Lung microvascular endothelial cell (primary cell): ENCODE measurements around the gene SLC6A17. TPM values are rescaled to one million over a fixed set of nuclear protein-coding genes. Genes with fewer than 3 reads are reported as not detected.

Source experiments
- DNase-seq, 2 donors: peaks; one replicate each; pipeline versions ENCODE4 v3.0.0 to v3.0.0-alpha.2; 2010; ENCODE audit warnings: low read depth in 2 of 2
- total RNA-seq: library from RNA; depleted of rRNA; stranded (reverse); fragments of >200 nt; gene quantifications from 2 replicates; pipeline ENCODE4 v1.2.1, GENCODE V29; 2014

Gene SLC6A17
- total RNA-seq, 1 donor from 2014 or later: 0.40 TPM

- DNase-seq: no peak
Observed at GRCh38 chr1:110218137-110218536, 67.8 kb downstream of the SLC6A17 start.

DNA sequence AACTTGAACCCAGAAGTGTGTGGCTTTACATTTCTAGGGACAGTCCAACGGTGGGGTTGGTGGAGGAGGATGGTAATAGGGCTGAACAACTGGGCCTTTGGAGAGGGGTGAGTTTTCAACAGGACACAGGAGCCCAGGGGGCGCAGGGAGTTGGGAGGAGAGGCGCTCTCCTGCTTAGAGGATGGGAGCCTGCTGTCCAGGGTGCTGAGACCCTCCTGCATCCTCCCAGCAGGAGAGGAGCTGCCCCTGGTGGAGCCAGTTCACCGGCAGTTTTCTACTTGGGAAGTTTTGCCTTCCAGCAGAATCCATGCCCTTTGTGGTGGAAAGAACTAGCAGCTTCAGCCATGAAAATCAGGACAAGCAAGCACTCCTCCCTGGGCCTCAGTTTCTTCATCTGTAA lies 68.4 kb downstream of the SLC6A17 start:
- DNase-seq: peak in 1 of 2 donors; percentile 6

DNA sequence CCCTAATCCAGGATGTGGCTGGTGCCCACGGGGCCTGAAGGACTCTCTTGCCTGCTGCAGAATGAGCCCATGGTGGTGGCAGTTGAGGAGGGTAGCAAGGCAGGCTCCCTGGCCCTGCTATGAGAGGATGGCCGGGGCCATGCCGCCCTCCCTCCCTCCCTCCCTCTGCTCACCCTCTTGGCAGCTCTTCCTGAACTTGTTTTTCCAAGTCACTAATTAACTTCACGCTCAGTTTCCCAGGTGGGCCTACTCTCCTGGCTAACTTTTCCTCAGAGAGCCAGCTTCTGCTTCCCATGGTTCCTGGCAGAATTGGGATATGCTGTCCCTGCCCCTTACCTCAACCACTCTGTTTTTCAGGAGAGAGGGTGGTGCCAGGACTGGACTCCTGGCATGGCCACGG lies 70.0 kb downstream of the SLC6A17 start:
- DNase-seq: no peak

DNA sequence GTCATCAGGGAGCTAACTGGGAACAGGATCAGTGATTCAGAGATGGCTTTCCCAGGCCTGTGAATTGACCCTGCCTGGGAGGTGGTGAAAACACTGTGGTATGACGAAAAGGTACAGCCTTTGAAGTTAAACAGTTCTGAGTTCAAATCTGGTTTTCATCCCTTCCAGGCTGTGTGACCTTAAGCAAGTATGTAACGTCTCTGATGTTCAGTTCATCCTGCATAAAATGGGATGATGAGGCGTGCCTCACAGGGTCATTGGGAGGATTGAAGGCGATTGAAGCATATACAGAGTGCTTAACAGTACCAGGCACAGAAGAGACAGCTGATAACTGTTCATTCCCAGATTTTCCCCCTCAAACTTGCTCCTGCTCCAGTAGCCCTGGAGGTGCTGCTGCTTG lies 70.8 kb downstream of the SLC6A17 start:
- DNase-seq: no peak

GRCh38 chr1:110223127-110223526 lies 72.8 kb downstream of the SLC6A17 start:
- DNase-seq: no peak

DNA sequence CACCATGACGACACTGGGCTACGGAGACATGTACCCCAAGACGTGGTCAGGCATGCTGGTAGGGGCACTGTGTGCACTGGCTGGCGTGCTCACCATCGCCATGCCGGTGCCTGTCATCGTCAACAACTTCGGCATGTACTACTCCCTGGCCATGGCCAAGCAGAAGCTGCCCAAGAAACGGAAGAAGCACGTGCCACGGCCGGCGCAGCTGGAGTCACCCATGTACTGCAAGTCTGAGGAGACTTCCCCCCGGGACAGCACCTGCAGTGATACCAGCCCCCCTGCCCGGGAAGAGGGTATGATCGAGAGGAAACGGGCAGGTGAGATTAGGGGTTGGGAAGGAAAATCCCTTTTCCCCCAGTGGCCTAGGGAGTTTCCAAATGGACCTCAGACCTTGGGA lies 73.3 kb downstream of the SLC6A17 start:
- DNase-seq: no peak

- DNase-seq: no peak
Observed at GRCh38 chr1:110224240-110224995, 74.1 kb downstream of the SLC6A17 start.

DNA sequence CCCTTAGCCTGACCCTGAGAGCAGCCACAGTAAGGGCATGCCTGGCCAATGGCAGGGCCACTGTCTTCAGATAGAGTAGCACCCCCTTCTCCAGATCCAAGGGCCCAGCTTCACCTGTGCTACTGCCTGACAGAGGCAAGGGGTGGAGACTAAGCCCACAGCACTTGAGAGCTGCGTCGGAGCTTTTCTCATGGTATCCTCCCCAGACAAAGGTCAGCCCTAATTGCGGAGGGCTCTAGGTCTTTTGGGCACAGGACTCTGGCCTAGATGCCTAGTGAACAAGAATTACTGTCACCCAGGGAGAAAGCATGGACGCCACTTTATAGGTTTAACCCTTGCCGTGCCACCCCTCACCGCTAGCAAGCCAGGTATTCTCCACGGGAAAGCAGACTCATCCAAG lies 74.9 kb downstream of the SLC6A17 start:
- DNase-seq: no peak

DNA sequence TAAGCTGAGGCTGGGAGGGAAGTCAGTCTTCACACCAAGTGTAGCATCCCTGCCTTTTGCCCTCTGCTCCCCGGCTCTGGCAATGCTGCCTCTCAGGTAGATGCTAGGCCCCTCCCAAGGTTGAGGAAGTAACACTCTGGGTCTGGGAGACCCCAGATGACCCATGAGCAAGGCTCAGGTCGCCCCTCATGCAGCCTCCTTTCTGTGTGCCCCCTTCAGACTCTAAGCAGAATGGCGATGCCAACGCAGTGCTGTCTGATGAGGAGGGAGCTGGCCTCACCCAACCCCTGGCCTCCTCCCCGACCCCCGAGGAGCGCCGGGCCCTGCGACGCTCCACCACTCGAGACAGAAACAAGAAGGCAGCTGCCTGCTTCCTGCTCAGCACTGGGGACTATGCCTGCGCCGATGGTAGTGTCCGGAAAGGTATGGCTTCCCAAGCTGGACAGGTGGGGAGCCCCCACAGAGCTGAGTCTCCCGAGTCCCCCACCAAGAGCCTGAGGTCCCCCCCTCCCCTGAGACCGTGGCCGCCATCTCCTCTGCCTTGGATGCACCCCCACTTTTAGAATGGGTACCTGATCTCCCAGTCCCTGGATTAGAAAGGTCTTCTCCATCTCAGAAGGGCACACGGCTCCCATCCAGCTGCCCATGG lies 75.6 kb downstream of the SLC6A17 start:
- no peak for DNase-seq

DNA sequence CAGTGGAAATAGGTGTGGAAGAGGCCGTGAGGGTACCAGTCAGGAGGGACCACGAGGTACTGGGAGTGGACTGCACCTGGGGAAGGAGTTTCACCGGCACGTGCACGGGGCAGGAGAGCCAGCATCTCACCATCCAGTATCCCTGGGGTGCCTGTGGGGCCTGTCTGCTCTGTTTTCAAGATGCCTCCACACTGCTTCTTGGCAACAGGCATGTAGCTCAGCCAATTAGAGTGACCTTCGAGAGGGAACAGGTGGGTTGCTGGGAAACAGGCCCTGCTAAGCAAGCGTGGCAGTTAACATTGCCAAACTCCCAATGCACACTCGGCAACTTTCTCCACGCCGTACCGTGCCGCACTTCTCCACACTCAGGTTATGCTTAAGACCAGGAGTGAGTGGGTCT lies 77.5 kb downstream of the SLC6A17 start:
- no peak for DNase-seq

GRCh38 chr1:110228381-110228780 lies 78.1 kb downstream of the SLC6A17 start:
- DNase-seq: no peak

GRCh38 chr1:110228869-110229268 lies 78.6 kb downstream of the SLC6A17 start:
- DNase-seq: no peak

DNA sequence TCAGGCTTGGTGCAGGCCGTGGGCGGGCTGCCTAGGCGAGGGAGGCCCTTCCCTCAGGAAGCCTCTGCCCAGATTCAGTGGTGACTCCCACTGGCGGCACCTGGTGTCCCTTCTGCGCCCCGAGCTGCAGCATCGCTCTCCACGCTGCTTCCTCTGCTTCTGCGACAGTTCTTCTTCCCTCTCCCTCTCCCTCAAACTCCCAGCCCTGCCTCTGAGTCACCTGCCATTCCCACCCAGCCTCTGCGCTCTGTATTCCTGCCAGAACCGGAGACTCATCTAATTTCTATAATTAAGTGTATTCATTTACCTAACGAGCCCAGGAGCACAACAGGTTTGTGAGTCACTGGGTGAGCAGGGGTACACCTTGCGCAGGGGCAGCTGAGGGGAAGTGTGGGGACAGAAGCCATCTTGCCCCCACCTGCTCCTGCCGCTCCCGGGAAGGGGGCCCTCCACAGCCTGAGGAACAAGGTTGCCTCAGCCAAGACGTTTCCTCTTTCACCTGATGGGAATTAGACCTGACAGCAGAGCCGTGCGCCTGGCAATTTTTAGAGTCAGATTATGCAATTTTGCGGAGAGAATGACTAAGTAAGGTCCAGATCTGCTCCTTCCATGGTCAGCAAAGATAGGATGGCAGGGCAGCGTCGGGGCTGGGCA lies 79.2 kb downstream of the SLC6A17 start:
- DNase-seq: no peak

GRCh38 chr1:110230381-110231199 lies 80.3 kb downstream of the SLC6A17 start:
- no peak for DNase-seq

- no peak for DNase-seq
Observed at GRCh38 chr1:110233861-110234260, 83.6 kb downstream of the SLC6A17 start.

DNA sequence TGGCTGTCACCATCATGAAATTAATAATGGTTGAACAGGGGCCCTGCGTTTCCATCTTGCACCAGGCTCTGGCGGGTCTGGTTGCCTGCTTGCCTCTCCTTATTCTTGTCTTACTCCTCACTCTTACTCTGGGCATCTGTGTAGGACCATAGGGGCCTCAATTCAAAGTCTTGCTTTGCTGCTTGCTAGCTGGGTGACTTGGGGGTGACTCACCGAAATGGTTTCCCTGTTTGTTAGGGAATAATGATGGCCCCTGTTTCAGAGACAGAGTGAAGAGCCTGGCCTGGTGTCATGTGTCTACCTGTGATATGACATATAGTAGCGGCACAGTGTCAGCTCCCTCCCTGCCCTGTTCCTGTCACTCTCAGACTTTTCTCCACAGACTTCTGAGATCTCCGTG lies 84.4 kb downstream of the SLC6A17 start:
- DNase-seq: peak in 1 of 2 donors; percentile 20

DNA sequence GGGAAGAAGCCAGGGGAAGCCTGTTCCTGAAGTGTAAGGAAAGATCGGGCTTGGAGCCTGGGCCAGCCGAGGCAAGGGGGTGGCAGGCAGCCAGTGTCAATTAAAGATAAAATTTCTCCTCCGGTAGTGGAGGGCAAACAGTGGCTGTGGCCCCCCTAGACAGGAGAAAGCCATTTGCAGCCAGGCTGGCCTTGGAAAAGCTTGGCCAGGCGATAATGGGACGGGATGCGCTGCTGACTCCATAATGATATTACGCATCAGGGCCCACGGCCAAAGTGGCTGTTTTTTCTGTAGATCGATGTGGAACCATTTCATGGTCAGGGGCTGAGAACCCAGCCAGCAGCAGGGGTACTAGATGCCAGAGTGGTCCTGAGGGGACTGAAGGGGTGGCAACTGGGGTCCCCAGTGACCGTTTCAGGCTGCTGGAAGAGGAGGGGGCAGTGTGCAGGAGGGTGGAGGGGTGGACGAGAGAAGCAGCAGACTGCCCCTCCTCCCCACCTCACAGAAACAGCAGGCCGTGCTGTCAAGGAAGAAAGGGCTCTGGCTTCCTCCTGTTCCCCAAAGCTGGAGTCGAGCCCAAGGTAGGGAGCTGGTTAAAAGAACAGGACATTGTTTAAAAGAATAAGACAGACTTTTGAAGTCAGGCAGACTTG lies 85.0 kb downstream of the SLC6A17 start:
- DNase-seq: peak in 1 of 2 donors; percentile 39

DNA sequence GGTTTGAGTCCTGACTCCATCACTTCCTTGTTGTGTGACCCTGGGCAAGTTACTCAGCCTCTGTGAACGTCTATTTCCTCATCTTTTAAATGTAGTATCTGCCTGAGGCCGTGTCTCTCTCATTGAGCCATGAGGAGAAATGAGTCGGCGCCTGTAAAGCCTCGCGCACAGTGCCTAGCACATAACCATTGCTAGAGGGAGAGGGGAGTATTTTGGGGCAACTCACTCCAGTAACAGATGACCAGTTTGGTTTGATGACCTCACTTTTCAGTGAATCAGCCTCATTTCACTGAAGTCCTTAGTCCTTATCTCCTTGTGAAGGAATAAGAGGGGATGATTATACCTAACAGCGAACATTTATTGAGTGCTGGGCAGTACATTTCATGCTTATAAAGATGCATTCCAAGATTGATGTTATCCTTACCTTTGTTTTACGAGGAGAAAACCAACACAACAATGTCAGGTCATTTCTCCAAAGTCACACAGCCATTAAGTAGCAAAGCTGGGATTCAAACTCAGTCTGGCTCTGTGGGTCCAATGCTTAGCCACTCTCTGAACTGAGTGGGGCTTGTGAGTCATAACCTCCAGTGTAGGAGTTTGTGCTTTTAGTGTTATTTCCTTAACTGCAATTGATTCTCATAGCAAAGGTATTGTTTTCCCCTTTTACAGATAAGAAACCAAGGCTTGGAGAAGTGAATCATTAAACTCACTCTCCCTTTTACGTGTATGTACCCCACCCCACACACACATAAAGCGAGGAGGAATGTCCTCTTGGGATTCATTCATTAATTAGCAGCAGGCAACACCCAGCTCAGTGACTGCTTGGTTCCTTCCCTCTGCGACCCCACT lies 85.8 kb downstream of the SLC6A17 start:
- DNase-seq: peak in 1 of 2 donors; percentile 82

GRCh38 chr1:110237386-110238152 lies 87.3 kb downstream of the SLC6A17 start:
- DNase-seq: no peak
